HG03439 (cell line): Measurements from ENCODE around the gene ING5.
"Not testable (repeated sequence)": the region's sequence is repeated elsewhere in the genome, so short reads cannot be mapped to it uniquely, and the experiment has no call there.

Experiments
- ATAC-seq: cut with Tn5 transposase; IDR thresholded peaks from one replicate; pipeline ENCODE4 v1.9.1; 2021; ENCODE audit warnings: mild to moderate bottlenecking, moderate library complexity; ENCODE audit not compliant: unreplicated experiment

The ING5 gene

GRCh38 chr2:241701399-241702154, at the start of gene ING5:
Gene ING5 (plus strand): TSS chr2:241702039. CDS start chr2:241702066, 27 bp downstream.
- ATAC-seq: peak; percentile 63

- ATAC-seq: no peak
Observed at GRCh38 chr2:241652142-241652541, 49.7 kb upstream of the ING5 start.

GRCh38 chr2:241652722-241653121, 49.1 kb upstream of the ING5 start:
- no peak for ATAC-seq

GRCh38 chr2:241653210-241653750, 48.6 kb upstream of the ING5 start:
- no peak for ATAC-seq

- no peak for ATAC-seq
Observed at GRCh38 chr2:241654551-241654950, 47.3 kb upstream of the ING5 start.

GRCh38 chr2:241655516-241656189, 46.2 kb upstream of the ING5 start:
- ATAC-seq: no peak

GRCh38 chr2:241656190-241656741, 45.6 kb upstream of the ING5 start:
- ATAC-seq: no peak

- no peak for ATAC-seq
Observed at GRCh38 chr2:241657786-241658254, 44.0 kb upstream of the ING5 start.

GRCh38 chr2:241658296-241658695, 43.5 kb upstream of the ING5 start:
- no peak for ATAC-seq

- no peak for ATAC-seq
Observed at GRCh38 chr2:241659150-241659739, 42.6 kb upstream of the ING5 start.

- no peak for ATAC-seq
Observed at GRCh38 chr2:241660593-241661213, 41.1 kb upstream of the ING5 start.

GRCh38 chr2:241662731-241663130, 39.1 kb upstream of the ING5 start:
- not testable (repeated sequence) for ATAC-seq

GRCh38 chr2:241665731-241666440, 36.0 kb upstream of the ING5 start:
- ATAC-seq: no peak

- ATAC-seq: no peak
Observed at GRCh38 chr2:241666627-241667400, 35.0 kb upstream of the ING5 start.

GRCh38 chr2:241668354-241668753, 33.5 kb upstream of the ING5 start:
- no peak for ATAC-seq

GRCh38 chr2:241668839-241669238, 33.0 kb upstream of the ING5 start:
- ATAC-seq: no peak

- no peak for ATAC-seq
Observed at GRCh38 chr2:241670333-241671110, 31.3 kb upstream of the ING5 start.

- no peak for ATAC-seq
Observed at GRCh38 chr2:241671457-241672240, 30.2 kb upstream of the ING5 start.
